ENCODE results near the gene BDH1. TPM values are rescaled to one million over a fixed set of nuclear protein-coding genes. Genes with fewer than 3 reads are reported as not detected.
A peak's percentile ranks its signal among the peaks of the same experiment; 100 is the strongest.

The BDH1 gene
- total RNA-seq, 3 donors from 2014 or later, result 14.6 to 33.1 (median 16.4) TPM

- H3K4me3 ChIP-seq, result no peak overlapping the region
- no peaks in the 10 kb centered on the region for H3K27me3 ChIP-seq
- TF ChIP-seq POLR2A (IDR thresholded peaks at IDR 0.05) (no peak), CTCF (IDR thresholded peaks at IDR 0.05) (no peak), POLR2AphosphoS5 (IDR thresholded peaks at IDR 0.05) (no peak)
- intact Hi-C loops (cut with DNase I; ENCODE audit: low total_unique reads), result no loop called here
- peaks cover 0 to 5% of the 10 kb centered on the region in 2 donors for H3K4me1 ChIP-seq
- no peaks in the 10 kb centered on the region for H3K36me3 ChIP-seq
- peak overlapping the region; percentile 74 to 86 for H3K27ac ChIP-seq
- DNase-seq (ENCODE audit: low spot score in 2 of 2), result no peak
- H3K9me3 ChIP-seq, result no peaks in the 10 kb centered on the region
Measured at GRCh38 chr3:197533396-197533795, 22.4 kb downstream of the BDH1 start.

- no peak for TF ChIP-seq POLR2AphosphoS5 (IDR thresholded peaks at IDR 0.05)
- TF ChIP-seq POLR2A (IDR thresholded peaks at IDR 0.05), result no peak
- TF ChIP-seq CTCF (IDR thresholded peaks at IDR 0.05), result no peak
- H3K27ac ChIP-seq, result no peak overlapping the region
- H3K4me1 ChIP-seq, result peaks cover 0 to 5% of the 10 kb centered on the region in 2 donors
- intact Hi-C loops (cut with DNase I; ENCODE audit: low total_unique reads), result no loop called here
- H3K27me3 ChIP-seq, result no peaks in the 10 kb centered on the region
- no peak overlapping the region for H3K4me3 ChIP-seq
- no peaks in the 10 kb centered on the region for H3K36me3 ChIP-seq
- no peaks in the 10 kb centered on the region for H3K9me3 ChIP-seq
- DNase-seq (ENCODE audit: low spot score in 2 of 2), result no peak
Measured at GRCh38 chr3:197532388-197532787, 23.4 kb downstream of the BDH1 start.

GRCh38 chr3:197528190-197528589 is 27.6 kb downstream of the BDH1 start:
- Histone ChIP-seq H3K27ac (no peak overlapping the region), H3K27me3 (no peaks in the 10 kb centered on the region), H3K9me3 (no peaks in the 10 kb centered on the region), H3K4me1 (peaks cover 0 to 4% of the 10 kb centered on the region in 2 donors), H3K36me3 (no peaks in the 10 kb centered on the region), H3K4me3 (no peak overlapping the region)
- TF ChIP-seq POLR2A (IDR thresholded peaks at IDR 0.05) (no peak), POLR2AphosphoS5 (IDR thresholded peaks at IDR 0.05) (no peak), CTCF (IDR thresholded peaks at IDR 0.05) (no peak)
- intact Hi-C loops (cut with DNase I; ENCODE audit: low total_unique reads), result no loop called here
- no peak for DNase-seq (ENCODE audit: low spot score in 2 of 2)

- intact Hi-C loops (cut with DNase I; ENCODE audit: low total_unique reads), result no loop called here
- TF ChIP-seq CTCF (IDR thresholded peaks at IDR 0.05), result no peak
- TF ChIP-seq POLR2AphosphoS5 (IDR thresholded peaks at IDR 0.05), result no peak
- TF ChIP-seq POLR2A (IDR thresholded peaks at IDR 0.05), result no peak
- Histone ChIP-seq H3K36me3 (no peaks in the 10 kb centered on the region), H3K4me3 (no peak overlapping the region), H3K4me1 (peaks cover 0 to 8% of the 10 kb centered on the region in 2 donors), H3K27me3 (no peaks in the 10 kb centered on the region), H3K27ac (no peak overlapping the region), H3K9me3 (no peaks in the 10 kb centered on the region)
- no peak for DNase-seq (ENCODE audit: low spot score in 2 of 2)
Measured at GRCh38 chr3:197527569-197527968, 28.2 kb downstream of the BDH1 start.

GRCh38 chr3:197525706-197526105 is 30.1 kb downstream of the BDH1 start:
- TF ChIP-seq CTCF (IDR thresholded peaks at IDR 0.05) (no peak), POLR2A (IDR thresholded peaks at IDR 0.05) (no peak), POLR2AphosphoS5 (IDR thresholded peaks at IDR 0.05) (no peak)
- peaks cover 0 to 17% of the 10 kb centered on the region in 2 donors for H3K4me1 ChIP-seq
- intact Hi-C loops (cut with DNase I; ENCODE audit: low total_unique reads), result no loop called here

More at GRCh38 chr3:197525706-197526105, 30.1 kb downstream of the BDH1 start:
- Histone ChIP-seq H3K27me3 (no peaks in the 10 kb centered on the region), H3K27ac (peak overlapping the region in 1 of 2 donors; percentile 19), H3K36me3 (no peaks in the 10 kb centered on the region), H3K4me3 (no peak overlapping the region), H3K9me3 (no peaks in the 10 kb centered on the region)
- no peak for DNase-seq (ENCODE audit: low spot score in 2 of 2)

Measured in breast epithelium (tissue), 4 donors.